HepG2 (cell line): ENCODE measurements around the gene TSGA10. TPM values are rescaled to one million over a fixed set of nuclear protein-coding genes. Genes with fewer than 3 reads are reported as not detected.

Experiments
- ATF7 ChIP-seq, 2 experiments: fragments of 450-650 bp in 1 of 2; sonication (generic) in 1 of 2; formaldehyde crosslinking in 1 of 2; IDR thresholded peaks; 2 replicates each; pipeline versions ENCODE4 v1.4.0 to v1.6.1; 2016 to 2020; ENCODE audit warnings: antibody characterized with exemption in 1 of 2, mild to moderate bottlenecking in 1 of 2, missing genetic modification reagents in 1 of 2
- CBX1 ChIP-seq: IDR thresholded peaks from one replicate; pipeline ENCODE4 v1.6.1; 2016; ENCODE audit warnings: antibody characterized with exemption, low read depth
- CBX5 ChIP-seq: sonication (generic); formaldehyde crosslinking; IDR thresholded peaks from 2 replicates; pipeline ENCODE4 v1.4.0; 2020; ENCODE audit warnings: missing genetic modification reagents, borderline replicate concordance
- DZIP1 ChIP-seq: sonication (generic); formaldehyde crosslinking; IDR thresholded peaks from 2 replicates; pipeline ENCODE4 v1.5.0; 2020; ENCODE audit warnings: mild to moderate bottlenecking, missing genetic modification reagents
- ELF1 ChIP-seq: sonication (generic); formaldehyde crosslinking; IDR thresholded peaks from 2 replicates; pipeline ENCODE4 v1.4.0; 2020; ENCODE audit warnings: missing genetic modification reagents
- HDAC2 ChIP-seq: sonication (generic); formaldehyde crosslinking; IDR thresholded peaks from 2 replicates; pipeline ENCODE4 v1.4.0; 2020; ENCODE audit warnings: missing genetic modification reagents
- JDP2 ChIP-seq: sonication (generic); formaldehyde crosslinking; IDR thresholded peaks from 2 replicates; pipeline ENCODE4 v1.8.1; 2022; ENCODE audit warnings: missing genetic modification reagents, borderline replicate concordance
- MED13 ChIP-seq: sonication (generic); formaldehyde crosslinking; IDR thresholded peaks from 2 replicates; pipeline ENCODE4 v1.5.0; 2020; ENCODE audit warnings: missing genetic modification reagents
- MYC ChIP-seq: sonication (generic); formaldehyde crosslinking; IDR thresholded peaks from 2 replicates; pipeline ENCODE4 v1.9.0; 2021; ENCODE audit warnings: missing genetic modification reagents, borderline replicate concordance
- REL ChIP-seq: sonication (generic); formaldehyde crosslinking; conservative IDR thresholded peaks from 2 replicates; pipeline ENCODE4 v1.8.0; 2022; ENCODE audit warnings: mild to moderate bottlenecking, missing genetic modification reagents, moderate library complexity
- TCF7L2 ChIP-seq: IDR thresholded peaks from 2 replicates; pipeline ENCODE4 v1.6.1; 2011; ENCODE audit warnings: mild to moderate bottlenecking, low read depth, low read length, moderate library complexity
- ZFP1 ChIP-seq: IDR thresholded peaks from 2 replicates; pipeline ENCODE4 v1.6.1; 2016
- ZNF280D ChIP-seq: sonication (generic); formaldehyde crosslinking; IDR thresholded peaks from 2 replicates; pipeline ENCODE4 v1.5.1; 2020; ENCODE audit warnings: mild to moderate bottlenecking, missing genetic modification reagents
- ZNF441 ChIP-seq: sonication (generic); formaldehyde crosslinking; IDR thresholded peaks from 2 replicates; pipeline ENCODE4 v1.7.0; 2021; ENCODE audit warnings: missing genetic modification reagents, borderline replicate concordance
- ZNF451 ChIP-seq: sonication (generic); formaldehyde crosslinking; IDR thresholded peaks from 2 replicates; pipeline ENCODE4 v1.5.0; 2020; ENCODE audit warnings: mild to moderate bottlenecking, missing genetic modification reagents
- ZNF510 ChIP-seq: sonication (generic); formaldehyde crosslinking; IDR thresholded peaks from 2 replicates; pipeline ENCODE4 v1.4.0; 2020; ENCODE audit warnings: low read depth, mild to moderate bottlenecking, missing genetic modification reagents
- ZNF605 ChIP-seq: sonication (generic); formaldehyde crosslinking; IDR thresholded peaks from 2 replicates; pipeline ENCODE4 v1.8.0; 2022; ENCODE audit warnings: mild to moderate bottlenecking, missing genetic modification reagents
- ZNF614 ChIP-seq: IDR thresholded peaks from 2 replicates; pipeline ENCODE4 v1.6.1; 2018; ENCODE audit warnings: missing biosample characterization, missing genetic modification reagents, inconsistent platforms, borderline replicate concordance
- ZNF841 ChIP-seq: sonication (generic); formaldehyde crosslinking; IDR thresholded peaks from 2 replicates; pipeline ENCODE4 v1.8.1; 2023; ENCODE audit warnings: missing genetic modification reagents, borderline replicate concordance
- polyA plus RNA-seq, 8 experiments: library from polyadenylated mRNA; depleted of rRNA in 3 of 8; stranded (reverse) in 7 of 8; unstranded in 1 of 8; fragments of >200 nt; fragmentation: Illumina TruSeq in 4 of 8; extraction: Trizol in 4 of 8; gene quantifications; 2 replicates each; pipeline versions ENCODE4 v1.2.1 to v1.2.3, GENCODE V29; 2011 to 2016; ENCODE audit warnings: low read depth in 4 of 8, missing spikeins in 1 of 8, mixed read lengths in 1 of 8; ENCODE audit not compliant: insufficient read depth in 1 of 8
- total RNA-seq, 5 experiments: library from RNA; depleted of rRNA; stranded (reverse); fragments of >200 nt; fragmentation: Illumina TruSeq; extraction: Trizol; gene quantifications; 2 replicates each; pipeline ENCODE4 v1.2.3, GENCODE V29; 2016; ENCODE audit warnings: low read depth in 1 of 5
- TF ChIP-seq, protein P1 (sequence below): sonication (generic); formaldehyde crosslinking; IDR thresholded peaks from 2 replicates; pipeline ENCODE4 v1.8.0; 2023; ENCODE audit warnings: mild to moderate bottlenecking, missing genetic modification reagents
- TF ChIP-seq, protein P2 (sequence below): sonication (generic); formaldehyde crosslinking; IDR thresholded peaks from 2 replicates; pipeline ENCODE4 v1.4.0; 2020; ENCODE audit warnings: missing genetic modification reagents

The TSGA10 gene
- total and polyA plus RNA-seq, 2 of the 13 experiments (the other 11 are each of a cell fraction or from before 2014, with no cell fraction given), result 4.7 to 13.1 TPM

- TF ChIP-seq ZNF280D, result peak; percentile 74; the same call in 1 of the 2 replicates
- TF ChIP-seq ZNF614 (CRISPR knock-in tag), result peak; percentile 98
- TF ChIP-seq ZNF841 (CRISPR knock-in tag), result 0 out of 2 replicates have a peak, but pooled peaks have one; percentile 60
- no peak for TF ChIP-seq MED13 (CRISPR knock-in tag)
- peak; percentile 97 for TF ChIP-seq ZNF605 (CRISPR knock-in tag)
- TF ChIP-seq ZNF451 (CRISPR knock-in tag), result no peak; the same call in 1 of the 2 replicates
- TF ChIP-seq ELF1 (CRISPR knock-in tag), result peak; percentile 99
- no peak for TF ChIP-seq TCF7L2
- peak; percentile 85 for TF ChIP-seq ZNF510 (CRISPR knock-in tag)
- TF ChIP-seq CBX5 (CRISPR knock-in tag), result peak; percentile 96; the same call in 1 of the 2 replicates
- TF ChIP-seq DZIP1 (CRISPR knock-in tag), result no peak
- TF ChIP-seq HDAC2 (CRISPR knock-in tag), result peak; percentile 97
- TF ChIP-seq ATF7 (IDR thresholded peaks at IDR 0.05), result no peak
- TF ChIP-seq ATF7 (CRISPR knock-in tag; IDR thresholded peaks at IDR 0.05), result peak; percentile 69
- TF ChIP-seq ZFP1 (CRISPR knock-in tag), result peak; percentile 92
- peak; percentile 80 for TF ChIP-seq ZNF441 (CRISPR knock-in tag)
- TF ChIP-seq REL (CRISPR knock-in tag), result peak; percentile 92; the same call in 1 of the 2 replicates
- TF ChIP-seq, protein P1, sequence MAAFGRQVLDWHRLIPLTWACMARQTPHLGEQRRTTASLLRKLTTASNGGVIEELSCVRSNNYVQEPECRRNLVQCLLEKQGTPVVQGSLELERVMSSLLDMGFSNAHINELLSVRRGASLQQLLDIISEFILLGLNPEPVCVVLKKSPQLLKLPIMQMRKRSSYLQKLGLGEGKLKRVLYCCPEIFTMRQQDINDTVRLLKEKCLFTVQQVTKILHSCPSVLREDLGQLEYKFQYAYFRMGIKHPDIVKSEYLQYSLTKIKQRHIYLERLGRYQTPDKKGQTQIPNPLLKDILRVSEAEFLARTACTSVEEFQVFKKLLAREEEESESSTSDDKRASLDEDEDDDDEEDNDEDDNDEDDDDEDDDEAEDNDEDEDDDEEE, result peak; percentile 91
- TF ChIP-seq JDP2 (CRISPR knock-in tag), result peak; percentile 60; the same call in 1 of the 2 replicates
- peak; percentile 90 for TF ChIP-seq MYC (CRISPR knock-in tag)
- peak; percentile 89 for TF ChIP-seq CBX1
- TF ChIP-seq, protein P2, sequence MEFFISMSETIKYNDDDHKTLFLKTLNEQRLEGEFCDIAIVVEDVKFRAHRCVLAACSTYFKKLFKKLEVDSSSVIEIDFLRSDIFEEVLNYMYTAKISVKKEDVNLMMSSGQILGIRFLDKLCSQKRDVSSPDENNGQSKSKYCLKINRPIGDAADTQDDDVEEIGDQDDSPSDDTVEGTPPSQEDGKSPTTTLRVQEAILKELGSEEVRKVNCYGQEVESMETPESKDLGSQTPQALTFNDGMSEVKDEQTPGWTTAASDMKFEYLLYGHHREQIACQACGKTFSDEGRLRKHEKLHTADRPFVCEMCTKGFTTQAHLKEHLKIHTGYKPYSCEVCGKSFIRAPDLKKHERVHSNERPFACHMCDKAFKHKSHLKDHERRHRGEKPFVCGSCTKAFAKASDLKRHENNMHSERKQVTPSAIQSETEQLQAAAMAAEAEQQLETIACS (CRISPR knock-in tag), result peak; percentile 52; the same call in 1 of the 2 replicates
Measured at GRCh38 chr2:99180755-99181623, 26.2 kb upstream of the TSGA10 start, which contains the start of the genes MITD1 and MRPL30 (continued).
